ENCODE measurements around the gene KDM7A. TPM values are rescaled to one million over a fixed set of nuclear protein-coding genes. Genes with fewer than 3 reads are reported as not detected.
"Not testable (repeated sequence)": the region's sequence is repeated elsewhere in the genome, so short reads cannot be mapped to it uniquely, and the experiment has no call there.

KDM7A gene
- total and polyA plus RNA-seq, 2 experiments from 2014 or later, result 0.75 to 7.0 TPM

DNA sequence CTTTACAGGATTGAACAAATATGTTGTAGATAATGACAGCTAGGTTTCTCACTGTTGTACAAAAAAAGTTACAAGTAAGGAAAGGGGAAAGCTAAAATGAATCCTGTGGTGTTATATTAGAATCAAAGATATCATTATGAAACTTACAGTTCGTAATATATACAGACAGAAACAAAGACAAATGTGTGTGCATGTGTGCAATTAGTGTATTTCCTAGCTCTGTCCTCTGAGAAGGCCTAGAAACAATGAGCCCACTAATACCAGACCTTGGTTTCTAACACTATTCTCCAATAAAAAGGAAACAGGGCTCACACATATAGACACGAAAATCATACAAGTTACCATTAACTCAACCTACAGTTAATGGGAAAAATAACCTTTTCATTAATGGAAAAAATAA is 8.0 kb downstream of the KDM7A start:
- no peaks in the 10 kb centered on the region for H3K27me3 ChIP-seq
- TF ChIP-seq, protein P1, sequence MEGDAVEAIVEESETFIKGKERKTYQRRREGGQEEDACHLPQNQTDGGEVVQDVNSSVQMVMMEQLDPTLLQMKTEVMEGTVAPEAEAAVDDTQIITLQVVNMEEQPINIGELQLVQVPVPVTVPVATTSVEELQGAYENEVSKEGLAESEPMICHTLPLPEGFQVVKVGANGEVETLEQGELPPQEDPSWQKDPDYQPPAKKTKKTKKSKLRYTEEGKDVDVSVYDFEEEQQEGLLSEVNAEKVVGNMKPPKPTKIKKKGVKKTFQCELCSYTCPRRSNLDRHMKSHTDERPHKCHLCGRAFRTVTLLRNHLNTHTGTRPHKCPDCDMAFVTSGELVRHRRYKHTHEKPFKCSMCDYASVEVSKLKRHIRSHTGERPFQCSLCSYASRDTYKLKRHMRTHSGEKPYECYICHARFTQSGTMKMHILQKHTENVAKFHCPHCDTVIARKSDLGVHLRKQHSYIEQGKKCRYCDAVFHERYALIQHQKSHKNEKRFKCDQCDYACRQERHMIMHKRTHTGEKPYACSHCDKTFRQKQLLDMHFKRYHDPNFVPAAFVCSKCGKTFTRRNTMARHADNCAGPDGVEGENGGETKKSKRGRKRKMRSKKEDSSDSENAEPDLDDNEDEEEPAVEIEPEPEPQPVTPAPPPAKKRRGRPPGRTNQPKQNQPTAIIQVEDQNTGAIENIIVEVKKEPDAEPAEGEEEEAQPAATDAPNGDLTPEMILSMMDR (IDR thresholded peaks at IDR 0.05; ENCODE audit: poor library complexity), result no peak
- TF ChIP-seq EZH2 (IDR thresholded peaks at IDR 0.05; ENCODE audit: borderline replicate concordance) (no peak), EZH2phosphoT487 (IDR thresholded peaks at IDR 0.05; ENCODE audit: low read depth, severe bottlenecking, unreplicated experiment) (no peak)
- H3K4me1 ChIP-seq (ENCODE audit: insufficient read depth), result no peaks in the 10 kb centered on the region
- DNase-seq (ENCODE audit: low spot score), result no peak
- H3K79me2 ChIP-seq, result peaks cover 95% of the 10 kb centered on the region
- no peak overlapping the region for H3K4me3 ChIP-seq
- no peak overlapping the region for H3K27ac ChIP-seq
- H3K9me3 ChIP-seq (ENCODE audit: low read depth), result no peaks in the 10 kb centered on the region
- no peak overlapping the region for H2AFZ ChIP-seq
- WGBS (ENCODE audit: low lambda C conversion rate, missing lambda C conversion rate), result 88% methylated on average over 2 of the region's 2 CpGs
- peaks cover 12% of the 10 kb centered on the region for H4K20me1 ChIP-seq (ENCODE audit: insufficient read depth, poor library complexity, severe bottlenecking)
- H3K9me2 ChIP-seq (replicated peaks; ENCODE audit: insufficient read depth), result no peaks in the 10 kb centered on the region
- H3K4me2 ChIP-seq, result no peak overlapping the region
- no peaks in the 10 kb centered on the region for H3K36me3 ChIP-seq (replicated peaks; ENCODE audit: insufficient read depth, low read depth)

DNA sequence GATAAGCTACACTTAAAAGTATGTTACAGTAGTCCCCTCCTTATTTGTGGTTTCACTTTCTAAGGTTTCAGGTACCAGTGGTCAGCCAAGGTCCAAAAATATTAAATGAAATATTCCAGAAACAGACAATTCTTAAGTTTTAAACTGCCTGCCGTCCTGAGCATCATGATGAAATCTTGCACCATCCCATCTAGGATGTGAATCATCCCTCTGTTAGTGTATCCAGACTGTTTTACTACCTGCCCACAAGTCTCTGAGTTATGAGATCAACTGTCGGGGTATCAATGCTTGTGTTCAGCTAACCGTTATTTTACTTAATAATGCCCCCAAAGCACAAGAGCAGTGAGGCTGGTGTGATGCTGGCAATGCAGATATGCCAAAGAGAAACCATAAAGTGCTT is 11.4 kb downstream of the KDM7A start:
- Histone ChIP-seq H3K9me2 (replicated peaks; ENCODE audit: insufficient read depth) (no peaks in the 10 kb centered on the region), H4K20me1 (ENCODE audit: insufficient read depth, poor library complexity, severe bottlenecking) (peaks cover 16% of the 10 kb centered on the region), H3K27me3 (no peaks in the 10 kb centered on the region), H3K4me3 (no peak overlapping the region), H2AFZ (no peak overlapping the region), H3K36me3 (replicated peaks; ENCODE audit: insufficient read depth, low read depth) (no peaks in the 10 kb centered on the region), H3K27ac (no peak overlapping the region), H3K79me2 (peaks cover 88% of the 10 kb centered on the region), H3K4me1 (ENCODE audit: insufficient read depth) (peaks cover 5% of the 10 kb centered on the region), H3K9me3 (ENCODE audit: low read depth) (no peaks in the 10 kb centered on the region), H3K4me2 (no peak overlapping the region)
- DNase-seq (ENCODE audit: low spot score), result no peak
- WGBS (ENCODE audit: low lambda C conversion rate, missing lambda C conversion rate), result 50% methylated on average over 3 of the region's 3 CpGs
- TF ChIP-seq, protein P1 (IDR thresholded peaks at IDR 0.05; ENCODE audit: poor library complexity), result no peak
- no peak for TF ChIP-seq EZH2 (IDR thresholded peaks at IDR 0.05; ENCODE audit: borderline replicate concordance)
- TF ChIP-seq EZH2phosphoT487 (IDR thresholded peaks at IDR 0.05; ENCODE audit: low read depth, severe bottlenecking, unreplicated experiment), result no peak

DNA sequence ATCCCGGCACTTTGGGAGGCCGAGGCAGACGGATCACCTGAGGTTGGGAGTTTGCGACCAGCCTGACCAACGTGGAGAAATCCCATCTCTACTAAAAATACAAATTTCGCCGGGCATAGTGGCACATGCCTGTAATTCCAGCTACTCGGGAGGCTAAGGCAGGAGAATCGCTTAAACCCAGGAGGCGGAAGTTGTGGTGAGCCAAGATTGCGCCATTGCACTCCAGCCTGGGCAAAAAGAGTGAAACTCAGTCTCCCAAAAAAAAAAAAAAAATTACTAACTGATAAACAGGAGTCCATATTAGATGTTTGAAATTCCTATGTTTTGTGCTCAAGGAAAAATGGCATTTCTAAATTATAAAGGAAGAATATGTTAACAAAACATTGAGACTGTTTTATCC is 14.7 kb downstream of the KDM7A start:
- not testable (repeated sequence) for H4K20me1 ChIP-seq (ENCODE audit: insufficient read depth, poor library complexity, severe bottlenecking); H3K9me3 ChIP-seq (ENCODE audit: low read depth); H3K36me3 ChIP-seq (replicated peaks; ENCODE audit: insufficient read depth, low read depth); H3K27ac ChIP-seq; H3K4me3 ChIP-seq; H2AFZ ChIP-seq; H3K4me2 ChIP-seq; H3K27me3 ChIP-seq; H3K9me2 ChIP-seq (replicated peaks; ENCODE audit: insufficient read depth); DNase-seq (ENCODE audit: low spot score); H3K4me1 ChIP-seq (ENCODE audit: insufficient read depth)
- 94% methylated on average over 11 of the region's 11 CpGs for WGBS (ENCODE audit: low lambda C conversion rate, missing lambda C conversion rate)
- H3K79me2 ChIP-seq, result peaks cover 79% of the 10 kb centered on the region

DNA sequence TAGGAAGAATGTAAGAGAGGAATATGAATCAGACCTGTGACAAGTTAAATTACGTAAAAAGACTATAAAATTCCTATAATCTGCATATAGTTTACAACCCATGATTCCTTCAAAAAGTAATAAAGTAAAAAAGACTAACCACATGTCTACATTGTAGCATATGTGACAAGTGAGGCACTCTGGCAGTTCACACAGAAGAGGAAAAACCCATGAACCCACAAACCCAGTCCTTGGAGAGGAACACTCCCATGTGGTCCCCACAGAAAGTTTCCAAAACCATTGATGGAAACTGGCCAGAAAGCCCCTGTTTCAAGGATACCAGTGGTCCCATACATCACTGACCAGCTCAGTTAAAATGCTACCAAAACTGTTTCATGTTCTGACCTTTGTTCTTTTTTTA is 15.7 kb downstream of the KDM7A start:
- WGBS (ENCODE audit: low lambda C conversion rate, missing lambda C conversion rate), result 84% methylated on average over 1 of the region's 1 CpG
- Histone ChIP-seq H3K27ac (no peak overlapping the region), H4K20me1 (ENCODE audit: insufficient read depth, poor library complexity, severe bottlenecking) (peaks cover 8% of the 10 kb centered on the region), H3K79me2 (peaks cover 77% of the 10 kb centered on the region), H2AFZ (no peak overlapping the region), H3K36me3 (replicated peaks; ENCODE audit: insufficient read depth, low read depth) (no peaks in the 10 kb centered on the region), H3K9me3 (ENCODE audit: low read depth) (no peaks in the 10 kb centered on the region), H3K27me3 (no peaks in the 10 kb centered on the region), H3K9me2 (replicated peaks; ENCODE audit: insufficient read depth) (no peaks in the 10 kb centered on the region), H3K4me1 (ENCODE audit: insufficient read depth) (peaks cover 6% of the 10 kb centered on the region), H3K4me3 (no peak overlapping the region), H3K4me2 (no peak overlapping the region)
- TF ChIP-seq EZH2phosphoT487 (IDR thresholded peaks at IDR 0.05; ENCODE audit: low read depth, severe bottlenecking, unreplicated experiment) (no peak), EZH2 (IDR thresholded peaks at IDR 0.05; ENCODE audit: borderline replicate concordance) (no peak)
- TF ChIP-seq, protein P1 (IDR thresholded peaks at IDR 0.05; ENCODE audit: poor library complexity), result no peak
- DNase-seq (ENCODE audit: low spot score), result no peak

Measured in hepatocyte (in vitro differentiated cells).